ENCODE results near the gene CCDC186. TPM values are rescaled to one million over a fixed set of nuclear protein-coding genes. Genes with fewer than 3 reads are reported as not detected.
A peak's percentile ranks its signal among the peaks of the same experiment; 100 is the strongest.

Gene CCDC186
- total and polyA plus RNA-seq, 10 donors: 3.0 to 48.6 (median 31.9) TPM

GRCh38 chr10:114167985-114168384, 6.0 kb downstream of the CCDC186 start:
- intact Hi-C loops (cut with DNase I; ENCODE audit: low total_unique reads): no loop called here
- Histone ChIP-seq H3K27me3 (replicated peaks in 1 of 7) (no peaks in the 10 kb centered on the region), H3K9me3 (peaks cover 0 to 15% (median 10%) of the 10 kb centered on the region in 8 donors), H3K36me3 (peaks cover 0 to 25% (median under 1%) of the 10 kb centered on the region in 6 donors), H3K4me3 (no peak overlapping the region), H3K4me1 (peaks cover 8 to 53% (median 28%) of the 10 kb centered on the region in 6 donors), H3K27ac (no peak overlapping the region)
- TF ChIP-seq POLR2AphosphoS5 (IDR thresholded peaks at IDR 0.05) (no peak), POLR2A (IDR thresholded peaks at IDR 0.05) (no peak), CTCF (IDR thresholded peaks at IDR 0.05 in 8 of 11, conservative IDR thresholded peaks at IDR 0.05 in 3 of 11) (no peak)
- 74 to 89% (median 85%) methylated on average over 3 of the region's 3 CpGs for WGBS, 5 donors
- no peak for DNase-seq

- DNase-seq: no peak
- Histone ChIP-seq H3K27me3 (replicated peaks in 1 of 7) (no peaks in the 10 kb centered on the region), H3K27ac (peak overlapping the region in 1 of 8 donors; percentile 5), H3K36me3 (peaks cover 0 to 40% (median 4%) of the 10 kb centered on the region in 6 donors), H3K9me3 (peaks cover 0 to 15% (median 10%) of the 10 kb centered on the region in 8 donors), H3K4me1 (peaks cover 0 to 43% (median 16%) of the 10 kb centered on the region in 6 donors), H3K4me3 (no peak overlapping the region)
- WGBS, 5 donors: 71 to 79% (median 77%) methylated on average over 3 of the region's 3 CpGs
- intact Hi-C loops (cut with DNase I; ENCODE audit: low total_unique reads): no loop called here
- TF ChIP-seq CTCF (IDR thresholded peaks at IDR 0.05 in 8 of 11, conservative IDR thresholded peaks at IDR 0.05 in 3 of 11) (no peak), POLR2AphosphoS5 (IDR thresholded peaks at IDR 0.05) (no peak), POLR2A (IDR thresholded peaks at IDR 0.05) (no peak)
Measured at GRCh38 chr10:114166494-114166893, 7.5 kb downstream of the CCDC186 start.

GRCh38 chr10:114166043-114166442, 8.0 kb downstream of the CCDC186 start:
- no peak for DNase-seq
- TF ChIP-seq CTCF (IDR thresholded peaks at IDR 0.05 in 8 of 11, conservative IDR thresholded peaks at IDR 0.05 in 3 of 11) (no peak), POLR2AphosphoS5 (IDR thresholded peaks at IDR 0.05) (no peak), POLR2A (IDR thresholded peaks at IDR 0.05) (no peak)
- Histone ChIP-seq H3K4me3 (no peak overlapping the region), H3K4me1 (peaks cover 0 to 43% (median 12%) of the 10 kb centered on the region in 6 donors), H3K36me3 (peaks cover 0 to 45% (median 6%) of the 10 kb centered on the region in 6 donors), H3K9me3 (peaks cover 0 to 15% (median 10%) of the 10 kb centered on the region in 8 donors), H3K27ac (no peak overlapping the region), H3K27me3 (replicated peaks in 1 of 7) (no peaks in the 10 kb centered on the region)
- 82 to 88% (median 84%) methylated on average over 3 of the region's 3 CpGs for WGBS, 5 donors
- intact Hi-C loops (cut with DNase I; ENCODE audit: low total_unique reads): no loop called here

- H3K36me3 ChIP-seq: peaks cover 0 to 66% (median 6%) of the 10 kb centered on the region in 6 donors
- no peak for DNase-seq
- H3K4me1 ChIP-seq: peaks cover 0 to 40% (median 12%) of the 10 kb centered on the region in 6 donors
- TF ChIP-seq POLR2A (IDR thresholded peaks at IDR 0.05) (no peak), POLR2AphosphoS5 (IDR thresholded peaks at IDR 0.05) (no peak), CTCF (IDR thresholded peaks at IDR 0.05 in 8 of 11, conservative IDR thresholded peaks at IDR 0.05 in 3 of 11) (no peak)
- peaks cover 0 to under 1% (median 0%) of the 10 kb centered on the region in 8 donors for H3K9me3 ChIP-seq
- intact Hi-C loops (cut with DNase I; ENCODE audit: low total_unique reads): no loop called here
- 56 to 63% (median 58%) methylated on average over 2 of the region's 2 CpGs for WGBS, 5 donors
- no peaks in the 10 kb centered on the region for H3K27me3 ChIP-seq (replicated peaks in 1 of 7)
- H3K4me3 ChIP-seq: no peak overlapping the region
- H3K27ac ChIP-seq: no peak overlapping the region
Measured at GRCh38 chr10:114163062-114163461, 10.9 kb downstream of the CCDC186 start.
